Fibroblast of skin of back (primary cell): ENCODE data around the gene GOLGA2. TPM values are rescaled to one million over a fixed set of nuclear protein-coding genes. Genes with fewer than 3 reads are reported as not detected.

Experiments
- DNase-seq: peaks from one replicate; pipeline ENCODE4 v3.0.0-alpha.2; 2013
- polyA plus RNA-seq, 2 experiments: library from polyadenylated mRNA; unstranded; fragments of 120-200 nt; gene quantifications; one replicate each; pipeline ENCODE4 v1.2.1, GENCODE V29; 2013; ENCODE audit not compliant: insufficient read length in 2 of 2

The GOLGA2 gene
- polyA plus RNA-seq (2013, experiment 1 of 2; ENCODE audit: insufficient read length): 123 TPM
- 163 TPM for polyA plus RNA-seq (2013, experiment 2 of 2; ENCODE audit: insufficient read length)

- peak; percentile 68 for DNase-seq
Measured at GRCh38 chr9:128275198-128276007, at the start of gene GOLGA2. Gene GOLGA2 (minus strand): TSS chr9:128276007. CDS start chr9:128275976, 31 bp downstream.

- DNase-seq: no peak
Measured at GRCh38 chr9:128324401-128324800, 48.6 kb upstream of the GOLGA2 start.

GRCh38 chr9:128323791-128324190 is 48.0 kb upstream of the GOLGA2 start:
- DNase-seq: no peak

GRCh38 chr9:128323212-128323730 is 47.5 kb upstream of the GOLGA2 start:
- peak; percentile 11 for DNase-seq

GRCh38 chr9:128322404-128323211 is 46.8 kb upstream of the GOLGA2 start, which contains the start of the genes COQ4 and TRUB2:
Gene COQ4 (plus strand): TSS chr9:128322839. CDS start chr9:128322859, 20 bp downstream.
Gene TRUB2 (minus strand): TSS chr9:128322447. CDS start chr9:128322408, 39 bp downstream.
- peak; percentile 96 for DNase-seq

GRCh38 chr9:128321879-128322403 is 46.1 kb upstream of the GOLGA2 start:
- no peak for DNase-seq

GRCh38 chr9:128321343-128321742 is 45.5 kb upstream of the GOLGA2 start:
- no peak for DNase-seq

- no peak for DNase-seq
Measured at GRCh38 chr9:128317629-128318028, 41.8 kb upstream of the GOLGA2 start.

- no peak for DNase-seq
Measured at GRCh38 chr9:128316421-128316820, 40.6 kb upstream of the GOLGA2 start.

- DNase-seq: no peak
Measured at GRCh38 chr9:128314697-128315096, 38.9 kb upstream of the GOLGA2 start.

- DNase-seq: no peak
Measured at GRCh38 chr9:128310461-128310860, 34.7 kb upstream of the GOLGA2 start.

- no peak for DNase-seq
Measured at GRCh38 chr9:128309551-128309950, 33.7 kb upstream of the GOLGA2 start.

- DNase-seq: peak; percentile 22
Measured at GRCh38 chr9:128304971-128305288, 29.1 kb upstream of the GOLGA2 start.

GRCh38 chr9:128304136-128304970 is 28.5 kb upstream of the GOLGA2 start:
- DNase-seq: no peak

GRCh38 chr9:128298535-128299482 is 23.0 kb upstream of the GOLGA2 start:
- DNase-seq: no peak

- DNase-seq: no peak
Measured at GRCh38 chr9:128297221-128297773, 21.5 kb upstream of the GOLGA2 start.

GRCh38 chr9:128296340-128297220 is 20.8 kb upstream of the GOLGA2 start:
- DNase-seq: no peak

GRCh38 chr9:128294142-128294541 is 18.3 kb upstream of the GOLGA2 start:
- DNase-seq: no peak

GRCh38 chr9:128293091-128293490 is 17.3 kb upstream of the GOLGA2 start:
- DNase-seq: no peak
